Skeletal muscle satellite cell (primary cell): ENCODE results near the gene B3GAT1.

Source experiments
- H3K27me3 ChIP-seq: 2 replicates; pipeline ENCODE4 v1.7.0; 2013; ENCODE audit warnings: low read length; ENCODE audit not compliant: control insufficient read depth, insufficient read depth
- H3K36me3 ChIP-seq: 2 replicates; pipeline ENCODE4 v1.7.0; 2013; ENCODE audit warnings: mild to moderate bottlenecking, control low read depth, low read length; ENCODE audit not compliant: insufficient read depth
- H3K4me1 ChIP-seq: 2 replicates; pipeline ENCODE4 v1.7.0; 2013; ENCODE audit warnings: low read length; ENCODE audit not compliant: control insufficient read depth, insufficient read depth
- H3K4me2 ChIP-seq: 2 replicates; pipeline ENCODE4 v1.7.0; 2013; ENCODE audit warnings: mild to moderate bottlenecking, low read length
- H3K4me3 ChIP-seq: 2 replicates; pipeline ENCODE4 v1.7.0; 2013; ENCODE audit warnings: low read length
- H3K9ac ChIP-seq: 2 replicates; pipeline ENCODE4 v1.7.0; 2013; ENCODE audit warnings: mild to moderate bottlenecking, low read depth, low read length, moderate library complexity
- H3K9me3 ChIP-seq: replicated peaks from 2 replicates; pipeline ENCODE4 v1.7.0; 2013; ENCODE audit warnings: mild to moderate bottlenecking, control low read depth, low read length

B3GAT1 gene

GRCh38 chr11:134406264-134407185 is 5.5 kb downstream of the B3GAT1 start:
- Histone ChIP-seq H3K9me3 (no peaks in the 10 kb centered on the region), H3K36me3 (no peaks in the 10 kb centered on the region), H3K9ac (no peak overlapping the region), H3K4me1 (no peaks in the 10 kb centered on the region), H3K4me3 (no peak overlapping the region), H3K27me3 (peaks cover 15% of the 10 kb centered on the region), H3K4me2 (no peak overlapping the region)

DNA sequence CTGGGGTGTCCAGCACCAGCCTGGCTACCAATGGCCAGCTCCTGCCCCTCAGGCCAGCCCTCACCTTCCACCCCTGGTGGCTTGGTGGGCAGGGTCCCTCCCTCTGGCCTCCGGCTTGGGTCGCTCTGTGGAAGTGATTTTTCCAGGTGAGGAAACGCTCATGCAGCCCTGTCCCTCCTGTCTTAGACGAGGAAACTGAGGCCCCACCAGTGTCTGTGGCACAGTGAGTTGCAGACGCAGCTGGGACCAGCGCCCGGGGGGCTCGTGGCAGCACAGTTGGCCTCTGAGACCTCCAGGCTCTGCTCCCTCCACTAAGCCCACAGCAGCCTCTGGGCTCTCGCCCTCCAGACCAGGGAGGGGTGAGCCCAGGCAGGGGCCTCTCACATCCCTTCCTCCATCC is 6.2 kb downstream of the B3GAT1 start:
- Histone ChIP-seq H3K27me3 (peaks cover 8% of the 10 kb centered on the region), H3K4me3 (no peak overlapping the region), H3K9ac (no peak overlapping the region), H3K36me3 (no peaks in the 10 kb centered on the region), H3K4me1 (no peaks in the 10 kb centered on the region), H3K9me3 (no peaks in the 10 kb centered on the region), H3K4me2 (no peak overlapping the region)

DNA sequence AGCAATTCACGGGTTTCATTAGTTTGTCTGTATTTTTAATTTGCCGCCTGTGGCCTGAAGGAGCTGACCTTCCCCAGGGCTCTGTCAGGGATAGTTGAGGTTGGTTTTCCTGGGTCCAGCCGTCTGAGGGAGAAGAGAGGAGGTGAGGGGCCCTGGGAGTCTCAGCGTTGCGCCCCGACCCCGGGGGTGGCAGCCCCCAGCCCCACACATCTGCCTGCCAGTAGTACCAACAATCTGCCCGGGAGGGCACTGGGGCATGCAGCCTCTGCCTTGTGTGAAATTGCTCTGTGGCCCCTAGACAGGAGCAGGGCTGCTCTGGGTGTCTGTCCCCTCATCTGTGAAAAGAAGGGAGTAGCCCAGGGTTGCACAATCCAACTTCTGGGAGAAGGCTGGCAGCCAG is 6.6 kb downstream of the B3GAT1 start:
- H3K27me3 ChIP-seq, result peaks cover 4% of the 10 kb centered on the region
- no peaks in the 10 kb centered on the region for H3K36me3 ChIP-seq
- no peak overlapping the region for H3K4me3 ChIP-seq
- H3K9me3 ChIP-seq, result peaks cover 3% of the 10 kb centered on the region
- no peak overlapping the region for H3K4me2 ChIP-seq
- H3K9ac ChIP-seq, result no peak overlapping the region
- no peaks in the 10 kb centered on the region for H3K4me1 ChIP-seq

DNA sequence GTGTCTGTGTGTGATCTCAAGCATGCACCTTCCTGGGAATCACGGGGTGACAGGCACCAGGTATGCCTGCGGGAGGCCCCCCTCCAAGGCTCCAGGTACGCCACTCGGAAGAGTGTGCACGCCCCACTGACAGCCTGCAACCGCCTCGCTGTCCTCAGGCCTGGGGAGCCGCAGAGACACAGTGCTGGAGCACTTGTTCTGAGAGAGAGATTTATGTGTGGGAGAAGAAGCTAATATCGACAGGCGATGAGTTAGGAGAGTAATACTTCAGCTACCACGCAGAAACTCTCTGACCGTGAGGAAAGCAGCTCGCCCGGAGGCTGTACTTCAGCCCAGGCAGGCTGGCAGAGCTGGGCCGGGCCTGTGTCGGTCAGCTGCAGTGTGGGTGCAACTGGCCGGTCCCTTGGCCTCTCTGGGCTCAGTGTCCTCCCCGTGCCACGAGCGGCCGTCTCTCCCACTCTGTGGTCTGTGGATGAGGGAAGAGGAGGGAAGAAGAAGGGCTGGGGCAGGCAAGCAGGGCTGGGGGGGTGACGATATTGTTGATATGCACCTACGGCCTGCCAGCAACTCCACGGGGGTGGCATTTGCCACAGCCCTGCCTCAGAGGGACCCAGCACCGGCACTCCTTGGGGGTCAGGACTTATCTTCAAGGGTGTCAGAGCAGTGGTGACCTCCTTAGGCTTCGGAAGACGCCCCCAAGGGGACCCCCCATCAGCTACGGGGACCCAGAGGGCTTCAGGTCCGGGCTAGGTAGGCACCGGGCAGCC is 7.3 kb downstream of the B3GAT1 start:
- Histone ChIP-seq H3K4me1 (no peaks in the 10 kb centered on the region), H3K9ac (no peak overlapping the region), H3K4me3 (no peak overlapping the region), H3K27me3 (no peaks in the 10 kb centered on the region), H3K36me3 (no peaks in the 10 kb centered on the region), H3K9me3 (peaks cover 5% of the 10 kb centered on the region), H3K4me2 (no peak overlapping the region)

- no peak overlapping the region for H3K4me2 ChIP-seq
- H3K9ac ChIP-seq, result no peak overlapping the region
- H3K4me1 ChIP-seq, result no peaks in the 10 kb centered on the region
- H3K4me3 ChIP-seq, result no peak overlapping the region
- H3K27me3 ChIP-seq, result no peaks in the 10 kb centered on the region
- peaks cover 9% of the 10 kb centered on the region for H3K9me3 ChIP-seq
- H3K36me3 ChIP-seq, result no peaks in the 10 kb centered on the region
Observed at GRCh38 chr11:134402910-134403309, 9.1 kb downstream of the B3GAT1 start.

GRCh38 chr11:134401825-134402809 is 9.9 kb downstream of the B3GAT1 start:
- Histone ChIP-seq H3K4me3 (no peak overlapping the region), H3K36me3 (no peaks in the 10 kb centered on the region), H3K9ac (no peak overlapping the region), H3K4me1 (no peaks in the 10 kb centered on the region), H3K27me3 (no peaks in the 10 kb centered on the region), H3K4me2 (no peak overlapping the region), H3K9me3 (peaks cover 10% of the 10 kb centered on the region)

GRCh38 chr11:134399996-134400395 is 12.0 kb downstream of the B3GAT1 start:
- no peak overlapping the region for H3K4me3 ChIP-seq
- no peaks in the 10 kb centered on the region for H3K36me3 ChIP-seq
- peaks cover 22% of the 10 kb centered on the region for H3K9me3 ChIP-seq
- H3K9ac ChIP-seq, result no peak overlapping the region
- H3K27me3 ChIP-seq, result no peaks in the 10 kb centered on the region
- H3K4me2 ChIP-seq, result no peak overlapping the region
- no peaks in the 10 kb centered on the region for H3K4me1 ChIP-seq

DNA sequence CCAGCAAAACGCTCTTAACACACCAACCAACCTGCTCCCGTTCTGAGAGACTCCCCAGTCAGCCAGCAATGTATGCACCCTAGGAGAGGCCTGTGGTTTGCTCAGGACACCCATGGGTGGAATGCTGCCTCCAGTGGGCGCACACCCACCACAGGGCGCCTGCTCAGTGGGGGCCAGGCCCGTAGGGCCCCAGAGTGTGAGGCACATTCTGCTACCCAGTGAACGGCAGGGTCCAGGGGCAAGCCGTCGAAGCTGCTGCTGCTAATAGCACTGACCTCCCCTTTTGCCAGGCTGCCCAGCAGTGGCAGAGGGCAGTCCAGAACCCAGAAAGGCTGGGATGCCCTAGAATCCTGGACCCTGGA is 12.8 kb downstream of the B3GAT1 start:
- Histone ChIP-seq H3K36me3 (no peaks in the 10 kb centered on the region), H3K4me2 (no peak overlapping the region), H3K4me3 (no peak overlapping the region)

DNA sequence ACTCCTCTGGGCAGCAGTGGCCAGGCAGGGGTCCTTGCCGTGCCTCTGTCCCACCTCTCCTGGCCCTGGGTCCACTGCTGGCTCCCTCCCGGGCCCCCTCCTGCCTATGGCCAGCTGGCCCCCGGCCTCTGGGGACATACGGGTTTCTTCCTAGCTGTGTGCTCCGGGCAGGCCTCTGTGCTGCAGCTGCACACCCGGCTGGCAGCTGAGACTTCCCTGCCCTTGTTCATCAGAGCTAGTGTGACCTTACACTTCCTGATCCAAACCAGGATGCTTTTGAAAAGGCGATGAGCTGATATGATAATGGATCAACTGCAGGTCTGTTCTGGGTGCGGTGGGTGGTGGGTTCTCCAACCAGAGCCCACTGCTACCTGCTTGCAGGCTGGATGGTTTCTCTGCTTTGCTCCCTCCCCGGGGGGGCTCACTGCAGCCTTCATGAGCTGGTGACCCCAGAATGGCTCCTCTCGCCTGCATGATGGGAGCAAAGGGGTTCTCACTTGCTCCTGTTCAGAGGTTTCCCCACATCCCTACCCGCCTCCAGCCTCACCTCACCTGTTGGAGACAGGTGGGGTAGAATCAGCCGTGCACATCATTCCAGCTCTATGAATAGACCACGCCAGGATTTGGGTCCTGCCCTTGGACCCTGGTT is 13.3 kb downstream of the B3GAT1 start:
- Histone ChIP-seq H3K4me1 (no peaks in the 10 kb centered on the region), H3K9ac (no peak overlapping the region), H3K4me3 (no peak overlapping the region), H3K36me3 (no peaks in the 10 kb centered on the region), H3K27me3 (no peaks in the 10 kb centered on the region), H3K4me2 (no peak overlapping the region), H3K9me3 (peaks cover 22% of the 10 kb centered on the region)

More for the DNA sequence above, 12.8 kb downstream of the B3GAT1 start:
- peaks cover 22% of the 10 kb centered on the region for H3K9me3 ChIP-seq
- H3K27me3 ChIP-seq, result no peaks in the 10 kb centered on the region
- no peak overlapping the region for H3K9ac ChIP-seq
- H3K4me1 ChIP-seq, result no peaks in the 10 kb centered on the region

DNA sequence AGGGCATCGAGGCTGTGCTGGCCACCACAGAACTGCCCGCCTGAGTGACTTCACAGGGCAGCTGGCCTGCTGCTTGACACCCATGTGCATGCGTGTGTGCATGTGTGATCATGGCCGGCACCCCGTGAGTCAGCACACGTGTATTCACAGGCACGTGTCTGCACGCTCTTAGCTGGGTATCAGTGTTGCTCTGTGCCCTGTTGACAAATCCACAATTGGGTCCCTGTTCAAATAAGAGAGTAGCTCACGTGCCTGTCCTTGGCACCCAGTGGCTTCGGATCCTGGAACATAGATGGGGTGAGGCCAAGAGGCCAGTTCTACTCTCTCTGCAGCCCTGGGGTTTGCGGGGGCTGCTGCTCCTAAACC is 14.0 kb downstream of the B3GAT1 start:
- Histone ChIP-seq H3K9me3 (peaks cover 22% of the 10 kb centered on the region), H3K4me2 (no peak overlapping the region), H3K9ac (no peak overlapping the region), H3K4me3 (no peak overlapping the region), H3K36me3 (no peaks in the 10 kb centered on the region), H3K4me1 (no peaks in the 10 kb centered on the region), H3K27me3 (no peaks in the 10 kb centered on the region)
